Activated naive CD4-positive, alpha-beta T cell (primary cell): ENCODE data around the gene GPR15.

ENCODE experiments used
- DNase-seq, 4 experiments: peaks; one replicate each; lab custom pipeline; 2025; lab: John Stamatoyannopoulos, UW

Gene GPR15

DNA sequence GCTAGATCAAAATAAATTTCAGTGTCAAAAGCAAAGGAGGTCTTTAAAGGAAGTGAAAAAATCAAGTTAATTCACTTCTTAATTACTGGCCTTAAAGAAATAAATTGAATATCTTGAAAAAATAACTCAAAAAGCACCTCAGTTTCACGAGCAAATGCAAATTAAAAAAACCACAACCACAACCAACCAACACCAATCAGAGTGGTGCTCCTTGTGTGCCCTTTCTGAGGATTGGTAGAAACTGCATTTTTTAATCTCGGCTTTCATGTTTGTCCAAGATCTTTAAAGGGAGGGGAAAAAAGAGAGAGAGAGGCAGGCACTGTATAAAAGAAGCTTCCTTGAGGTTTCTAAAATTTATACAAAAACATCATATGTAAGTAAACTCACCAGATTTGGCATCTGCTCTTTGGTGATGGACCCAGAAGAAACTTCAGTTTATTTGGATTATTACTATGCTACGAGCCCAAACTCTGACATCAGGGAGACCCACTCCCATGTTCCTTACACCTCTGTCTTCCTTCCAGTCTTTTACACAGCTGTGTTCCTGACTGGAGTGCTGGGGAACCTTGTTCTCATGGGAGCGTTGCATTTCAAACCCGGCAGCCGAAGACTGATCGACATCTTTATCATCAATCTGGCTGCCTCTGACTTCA, at the start of gene GPR15:
Gene GPR15 (plus strand): TSS at position 357 of the 653 bp plus-strand sequence. CDS start 56 bp downstream, at position 413.
- DNase-seq, result no peak

- no peak for DNase-seq
Observed at GRCh38 chr3:98482717-98483482, 48.9 kb upstream of the GPR15 start.

GRCh38 chr3:98483626-98484025, 48.2 kb upstream of the GPR15 start:
- DNase-seq, result no peak

DNA sequence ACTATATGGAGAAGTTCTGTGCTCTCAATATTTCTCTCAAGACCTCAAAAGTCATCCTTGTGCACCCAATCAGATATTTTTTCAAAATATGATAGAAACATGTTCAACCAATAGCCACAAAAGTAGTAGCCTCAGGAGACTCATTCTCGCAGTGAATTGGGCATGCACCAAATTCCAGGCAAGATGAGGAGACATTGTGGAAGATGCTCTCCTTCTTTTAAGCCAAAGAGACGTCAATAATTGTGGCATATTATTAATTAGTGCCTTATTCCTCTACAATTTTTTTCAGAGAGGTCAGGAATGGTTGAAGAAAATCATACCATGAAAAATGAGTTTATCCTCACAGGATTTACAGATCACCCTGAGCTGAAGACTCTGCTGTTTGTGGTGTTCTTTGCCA, 34.4 kb upstream of the GPR15 start, which contains the start of gene OR5K2:
Gene OR5K2 (plus strand): TSS at position 301 of the 400 bp plus-strand sequence. CDS start 0 bp downstream, at position 301.
- no peak for DNase-seq

DNA sequence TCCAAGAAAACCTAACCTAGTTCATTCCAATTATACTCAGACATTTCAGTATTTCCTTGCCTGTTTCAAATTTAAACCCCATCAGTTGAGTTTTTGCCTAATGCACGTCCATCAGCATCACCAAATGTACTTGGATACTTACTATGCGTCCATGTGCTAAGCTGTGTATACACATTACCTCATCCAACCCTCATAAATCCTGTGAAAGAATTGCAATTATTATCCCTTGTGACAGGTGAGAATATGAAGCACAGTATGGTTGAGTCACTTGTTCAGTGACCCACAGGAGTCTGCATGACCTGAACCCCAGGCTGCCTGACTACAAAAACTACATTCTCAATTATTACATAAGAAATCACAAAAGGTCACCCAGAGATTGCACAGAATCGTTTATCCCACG, 31.8 kb upstream of the GPR15 start:
- no peak for DNase-seq

DNA sequence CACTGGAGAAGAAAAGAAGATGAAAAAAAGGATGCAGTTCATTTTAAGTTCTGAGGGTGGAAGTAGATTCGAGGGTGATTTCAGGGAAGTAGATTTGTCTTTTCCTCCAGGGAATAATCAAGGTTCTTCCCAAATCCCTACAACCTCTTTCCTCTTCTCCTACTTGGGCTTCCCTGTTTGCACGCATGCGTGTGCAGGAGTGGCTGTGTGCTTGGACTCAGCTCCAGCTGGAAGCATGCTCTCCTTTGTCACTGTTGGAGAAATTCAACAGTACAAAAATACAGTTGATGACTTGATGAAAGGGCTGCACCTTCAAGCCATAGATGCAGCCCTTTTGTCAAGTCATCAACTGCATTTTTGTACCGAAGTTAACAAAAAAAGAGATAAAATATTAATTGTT, 30.5 kb upstream of the GPR15 start:
- DNase-seq, result no peak

DNA sequence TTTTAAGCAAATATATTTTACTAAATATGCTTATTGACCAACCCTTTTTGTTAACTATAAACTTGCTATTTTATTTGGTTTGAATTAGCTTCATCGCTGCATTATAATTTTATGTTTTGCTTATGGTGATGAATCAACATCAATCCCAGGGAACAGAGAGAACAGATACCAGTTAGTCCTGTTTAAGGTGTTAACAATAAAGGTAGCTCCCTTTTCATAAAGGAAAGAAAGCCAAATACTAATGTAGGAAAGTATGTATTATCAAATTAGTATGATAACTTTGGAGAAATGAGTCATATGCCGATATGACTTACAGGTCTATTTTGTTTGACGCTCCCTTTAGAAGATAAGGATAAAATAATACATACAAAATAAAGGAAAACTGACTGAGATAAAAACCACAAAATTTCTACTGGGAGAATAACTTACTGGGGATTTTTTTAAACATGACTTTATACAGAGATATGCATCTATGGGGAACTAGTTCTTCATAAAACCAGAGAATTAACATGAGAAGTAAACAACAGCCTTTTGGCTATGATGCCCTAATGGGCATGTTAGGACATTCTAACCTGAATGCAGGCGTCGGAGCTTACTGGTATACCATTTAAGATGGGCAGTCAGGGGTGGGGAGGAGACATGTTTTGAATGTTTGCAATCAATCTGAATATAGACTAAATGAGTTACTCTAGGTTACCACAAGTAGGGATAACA, 29.8 kb upstream of the GPR15 start:
- DNase-seq, result no peak

GRCh38 chr3:98504539-98504938, 27.2 kb upstream of the GPR15 start:
- no peak for DNase-seq

DNA sequence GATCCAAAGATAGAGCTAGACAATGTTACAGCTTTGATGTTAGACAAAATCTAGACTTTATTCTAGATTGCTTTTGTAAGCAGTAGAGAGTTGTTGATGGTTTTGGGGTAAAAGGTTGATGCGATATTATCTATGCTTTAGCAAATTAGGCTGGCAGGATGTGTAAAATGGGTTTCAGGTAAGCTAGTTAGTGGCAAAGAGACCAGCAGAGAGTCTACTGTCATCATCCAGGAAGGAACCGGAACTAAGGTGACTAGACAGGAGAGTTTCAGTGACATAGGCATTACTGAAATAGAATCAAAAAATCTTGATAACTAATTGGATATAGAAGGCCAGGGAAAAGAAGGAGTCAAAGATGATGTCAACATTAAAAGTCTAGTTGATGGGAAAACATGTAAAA, 23.2 kb upstream of the GPR15 start:
- DNase-seq, result no peak

DNA sequence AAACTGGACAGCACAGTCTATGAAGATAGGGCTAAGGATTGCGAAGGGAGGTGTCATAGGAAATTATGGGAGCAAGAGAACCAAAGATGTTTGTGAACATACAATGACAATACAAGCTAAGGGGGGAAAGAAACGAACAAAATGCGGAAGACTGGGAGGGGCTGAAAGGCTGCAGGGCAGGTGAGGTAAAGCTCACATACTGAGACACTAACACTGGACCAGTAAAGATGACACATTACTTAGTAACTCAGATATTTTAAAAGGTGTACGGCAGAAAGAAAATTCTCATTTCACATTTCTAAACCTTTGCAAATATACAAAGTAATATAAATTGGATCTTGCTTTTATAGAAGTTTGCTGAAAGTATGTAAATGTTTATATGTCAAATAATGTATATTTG, 19.2 kb upstream of the GPR15 start:
- DNase-seq, result no peak

DNA sequence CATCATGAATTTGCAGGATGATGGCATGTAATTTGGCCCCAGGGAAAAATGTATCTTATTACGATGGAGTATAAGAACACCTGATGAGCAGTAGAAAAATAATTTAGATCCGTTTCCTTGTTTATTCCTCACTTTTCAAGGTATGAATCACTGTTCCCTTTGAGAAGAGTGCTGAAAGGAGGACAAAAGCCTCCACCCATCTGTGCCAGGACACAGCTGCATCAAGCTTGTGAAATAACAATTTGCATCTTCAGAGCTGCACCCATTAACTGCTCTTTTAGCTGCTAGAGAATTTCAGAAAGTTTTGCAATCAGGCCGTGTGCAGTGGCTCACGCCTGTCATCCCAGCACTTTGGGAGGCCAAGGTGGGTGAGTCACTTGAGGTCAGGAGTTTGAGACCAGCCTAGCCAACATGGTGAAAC, 18.7 kb upstream of the GPR15 start:
- no peak for DNase-seq

- DNase-seq, result no peak
Observed at GRCh38 chr3:98513736-98514135, 18.0 kb upstream of the GPR15 start.

DNA sequence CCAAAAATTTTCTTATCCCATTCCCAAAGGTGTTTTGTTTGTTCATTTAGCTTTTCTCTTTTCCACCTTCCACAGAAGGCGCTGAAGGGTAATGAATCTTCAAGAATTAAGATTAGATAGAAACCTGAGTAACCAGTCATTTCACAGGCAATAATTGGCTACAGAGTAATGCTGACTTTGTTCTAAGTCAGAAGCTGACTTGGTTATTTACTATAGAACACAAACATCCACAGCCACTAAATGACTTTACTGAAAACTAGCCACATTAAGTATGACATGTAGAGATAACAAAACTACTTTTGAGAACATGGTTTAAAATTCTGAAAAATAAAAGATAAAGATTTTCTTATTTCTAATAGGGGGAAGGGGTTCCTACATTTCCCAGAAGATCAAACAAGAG, 16.8 kb upstream of the GPR15 start:
- no peak for DNase-seq

GRCh38 chr3:98518816-98519215, 13.0 kb upstream of the GPR15 start:
- no peak for DNase-seq

DNA sequence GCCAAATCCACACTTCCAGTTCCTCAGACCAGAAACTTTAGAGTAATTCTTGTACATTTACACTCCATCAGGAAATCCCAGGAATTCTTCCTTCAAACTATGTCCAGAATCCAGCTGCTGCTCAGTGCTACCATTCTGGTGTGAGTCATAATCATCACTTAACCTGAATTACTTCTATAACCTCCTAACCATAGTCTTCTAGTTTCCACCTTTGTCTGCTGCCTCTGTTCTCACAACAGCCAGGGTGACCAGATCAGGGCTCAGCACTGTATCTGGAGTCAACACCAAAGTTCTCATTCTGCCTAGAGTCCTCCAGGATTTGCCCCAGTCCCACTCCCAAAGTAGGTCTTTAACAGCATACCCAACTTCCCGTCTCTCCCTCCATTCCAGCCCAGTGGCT, 12.4 kb upstream of the GPR15 start:
- DNase-seq, result no peak

DNA sequence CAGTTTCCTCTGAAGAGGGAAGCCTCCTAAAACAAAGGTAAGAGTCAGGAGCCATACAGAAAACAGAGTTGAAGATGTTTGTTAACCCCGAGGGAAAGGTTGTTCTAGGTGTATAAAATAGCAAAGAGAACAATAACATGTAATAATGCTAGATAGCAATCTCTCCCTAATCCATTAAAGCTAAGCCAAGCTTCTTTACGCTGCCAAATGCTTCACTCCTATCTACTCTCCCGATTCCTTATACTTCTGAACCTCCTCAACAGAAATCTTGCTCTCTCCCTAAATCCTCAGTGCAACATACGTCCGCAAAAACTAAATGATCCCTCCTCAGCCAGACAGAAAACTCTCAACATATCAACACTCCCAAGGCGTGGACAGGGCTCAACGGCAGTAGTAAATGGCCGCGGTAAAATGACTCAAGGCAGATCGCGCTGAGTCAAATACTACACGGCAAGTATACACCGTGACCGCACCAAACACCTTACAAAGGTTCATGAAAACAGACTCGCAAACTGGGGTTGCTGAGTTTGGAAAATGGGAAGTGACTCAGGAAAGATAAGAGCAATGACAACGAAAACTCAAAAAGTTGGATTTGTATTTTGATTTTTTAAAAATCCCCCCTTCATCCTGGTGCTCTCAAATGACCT, 9.8 kb upstream of the GPR15 start:
- peak in 1 of 4 experiments; percentile 2 for DNase-seq

DNA sequence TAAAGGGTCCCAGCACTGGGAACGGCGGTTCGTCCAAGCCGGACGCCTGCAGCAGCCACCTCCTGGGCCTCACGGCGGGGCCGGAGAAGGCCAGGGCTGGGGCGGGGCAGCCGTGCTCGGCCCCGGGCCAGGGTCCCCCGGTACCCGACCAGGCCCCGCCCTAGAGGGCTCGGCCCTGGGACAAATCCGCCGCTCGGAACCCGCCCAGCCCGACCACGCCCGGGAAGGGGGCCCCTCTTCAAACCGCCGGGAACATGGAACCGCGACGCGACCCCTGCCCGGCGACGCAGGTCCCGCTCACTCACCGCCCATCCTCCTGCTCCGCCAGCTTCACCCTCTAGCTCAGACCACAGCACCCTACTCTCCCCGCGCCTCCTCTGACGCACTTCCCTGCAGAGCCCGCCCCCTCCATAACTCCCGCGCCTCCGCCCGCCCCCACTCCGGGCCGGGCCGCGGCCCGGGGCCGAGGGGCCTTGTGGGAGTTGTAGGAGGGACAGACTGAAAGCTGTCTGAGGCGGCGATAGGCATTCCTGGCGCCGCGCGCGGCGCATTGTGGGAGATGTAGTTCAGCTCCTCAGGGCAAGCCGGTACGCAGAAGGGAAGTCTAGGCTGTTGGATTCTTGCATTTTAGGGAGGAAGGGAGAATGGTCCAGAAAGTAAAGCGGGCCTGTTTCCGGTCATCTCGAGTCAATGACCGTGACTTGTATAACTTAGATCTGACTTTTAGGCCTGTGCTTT, 9.1 kb upstream of the GPR15 start, which contains the start of gene CLDND1:
Gene CLDND1 (minus strand): TSS at position 359 of the 738 bp plus-strand sequence. CDS start 1,478 bp downstream, outside the sequence.
- DNase-seq, result peak; percentile 81 to 91 (median 85)

GRCh38 chr3:98525494-98525893, 6.3 kb upstream of the GPR15 start:
- DNase-seq, result no peak

DNA sequence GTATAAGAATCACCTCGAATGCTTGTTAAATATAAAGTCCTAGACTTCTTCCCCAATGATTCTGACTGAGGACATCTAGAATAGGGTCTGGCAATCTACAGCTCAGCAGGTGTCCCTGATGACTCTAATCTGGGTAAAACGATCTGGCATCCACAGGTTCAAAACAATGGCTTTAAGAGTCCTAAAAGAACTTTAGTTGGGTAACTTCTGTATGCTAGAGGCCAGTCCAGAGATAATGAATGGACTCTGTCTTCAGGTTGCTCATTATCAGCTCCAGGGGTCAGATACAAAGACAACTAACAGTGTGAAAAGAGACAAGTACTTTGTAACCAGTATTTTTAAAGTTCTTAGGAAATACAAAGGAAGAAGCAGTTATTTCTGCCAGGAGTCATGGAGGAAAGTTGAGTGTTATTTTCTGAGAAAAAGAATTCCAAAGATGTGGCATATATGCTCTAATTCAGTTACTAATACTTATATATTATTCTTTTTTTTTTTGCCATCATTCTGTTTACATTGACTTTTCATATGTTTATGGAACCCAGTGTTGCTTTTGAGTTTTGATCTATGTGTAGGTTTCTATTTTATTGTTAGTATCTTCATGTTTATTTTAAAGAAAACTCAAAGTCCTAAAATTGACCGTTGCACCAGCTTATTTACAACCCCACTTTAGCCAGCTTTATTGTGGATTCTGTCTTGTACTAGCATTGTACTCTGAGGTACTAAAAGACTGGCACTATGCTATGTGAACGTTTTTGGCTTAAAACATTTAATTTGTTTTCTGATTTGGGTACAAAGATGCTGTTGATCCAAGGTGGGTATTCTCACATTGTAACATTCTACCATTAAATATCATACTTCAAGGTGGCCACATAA, 3.1 kb upstream of the GPR15 start:
- no peak for DNase-seq

DNA sequence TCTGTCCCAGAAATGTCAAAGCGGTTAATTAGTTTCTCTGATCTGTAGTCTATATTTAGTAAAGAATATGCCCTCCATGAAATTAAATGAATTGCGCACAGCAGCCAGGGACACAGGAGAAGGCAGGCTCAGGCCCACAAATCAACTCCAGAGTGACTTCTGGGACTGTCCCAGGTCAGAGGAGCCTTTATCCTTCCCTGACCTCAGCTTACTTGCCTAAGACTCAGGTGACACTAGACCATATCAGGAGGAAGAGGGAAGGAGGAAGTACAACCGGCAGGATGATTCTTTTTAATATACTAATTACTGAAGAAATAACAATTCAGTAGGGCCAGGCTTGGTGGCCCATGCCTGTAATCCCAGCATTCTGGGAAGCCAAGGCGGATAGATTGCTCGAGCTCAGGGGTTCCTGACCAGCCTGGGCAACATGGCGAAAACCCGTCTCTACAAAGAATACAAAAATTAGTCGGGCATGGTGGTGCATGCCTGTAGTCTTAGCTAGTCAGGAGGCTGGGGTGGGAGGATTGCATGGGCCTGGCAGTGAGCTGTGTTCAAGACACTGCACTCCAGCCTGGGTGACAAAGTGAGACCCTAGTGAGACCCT, 1.8 kb upstream of the GPR15 start:
- DNase-seq, result no peak
